ENCODE results near the gene CCDC148.

GRCh38 chr2:158504088-158504487 is 47.5 kb upstream of the CCDC148 start:
- TF ChIP-seq CTCF (IDR thresholded peaks at IDR 0.05) = no peak
- TF ChIP-seq POLR2AphosphoS5 (IDR thresholded peaks at IDR 0.05) = no peak
